Natural killer cell (primary cell): ENCODE results near the gene ACBD4. TPM values are rescaled to one million over a fixed set of nuclear protein-coding genes. Genes with fewer than 3 reads are reported as not detected.
A peak's percentile ranks its signal among the peaks of the same experiment; 100 is the strongest.

Experiments
- ATAC-seq, 3 donors: fragments of 150-1000 bp in 2 of 3; fragments of 200-7000 bp in 1 of 3; cut with Tn5 transposase; 1 replicate in 1 of 3; 2 replicates in 2 of 3; pipeline ENCODE4 v1.10.0; 2021; ENCODE audit warnings: mild to moderate bottlenecking in 2 of 3, moderate library complexity in 2 of 3
- DNase-seq, 2 donors: peaks; one replicate each; pipeline versions ENCODE4 v3.0.0 to v3.0.0-alpha.2; 2013 to 2021; ENCODE audit warnings: mixed read lengths in 1 of 2
- H3K27ac ChIP-seq: one replicate; pipeline ENCODE4 v1.5.1; 2013; ENCODE audit warnings: mild to moderate bottlenecking, low read length
- H3K27me3 ChIP-seq: one replicate; pipeline ENCODE4 v1.6.1; 2013; ENCODE audit warnings: low read length; ENCODE audit not compliant: control insufficient read depth, insufficient read depth
- H3K36me3 ChIP-seq: one replicate; pipeline ENCODE4 v1.6.1; 2013; ENCODE audit warnings: low read length; ENCODE audit not compliant: control insufficient read depth, insufficient read depth
- H3K4me1 ChIP-seq: one replicate; pipeline ENCODE4 v1.6.1; 2013; ENCODE audit warnings: low read length; ENCODE audit not compliant: control insufficient read depth, insufficient read depth
- H3K4me3 ChIP-seq: one replicate; pipeline ENCODE4 v1.5.1; 2013; ENCODE audit warnings: low read length
- H3K9me3 ChIP-seq: one replicate; pipeline ENCODE4 v1.6.1; 2013; ENCODE audit warnings: low read length; ENCODE audit not compliant: control insufficient read depth, insufficient read depth
- H3K27ac Mint-ChIP-seq, 2 donors: one replicate each; pipeline ENCODE4 v1.8.0; 2022; ENCODE audit warnings: mild to moderate bottlenecking in 2 of 2, mixed read lengths in 2 of 2, moderate library complexity in 1 of 2
- H3K27me3 Mint-ChIP-seq, 2 donors: one replicate each; pipeline ENCODE4 v1.8.0; 2022; ENCODE audit warnings: low read depth in 2 of 2, mixed read lengths in 2 of 2
- H3K36me3 Mint-ChIP-seq: one replicate; pipeline ENCODE4 v1.8.0; 2022; ENCODE audit warnings: mixed read lengths
- H3K4me1 Mint-ChIP-seq, 2 donors: one replicate each; pipeline ENCODE4 v1.8.0; 2022; ENCODE audit warnings: mixed read lengths in 2 of 2
- H3K4me3 Mint-ChIP-seq: one replicate; pipeline ENCODE4 v1.8.0; 2022; ENCODE audit warnings: mild to moderate bottlenecking, moderate library complexity, mixed read lengths
- H3K9me3 Mint-ChIP-seq, 2 donors: one replicate each; pipeline ENCODE4 v1.8.0; 2022; ENCODE audit warnings: mixed read lengths in 2 of 2
- CTCF ChIP-seq: fragments of 200-600 bp; IDR thresholded peaks from one replicate; pipeline ENCODE4 v1.8.0; 2022; ENCODE audit warnings: antibody characterized with exemption
- WGBS: methylation state at CpG from one replicate; pipeline ENCODE4 v1.1.7; 2013; ENCODE audit warnings: missing lambda C conversion rate; ENCODE audit not compliant: insufficient coverage; 5-methylcytosine and 5-hydroxymethylcytosine counted together
- intact Hi-C: fragments of 100-400 bp; cut with micrococcal nuclease; formaldehyde crosslinking; loops from one replicate; pipeline ENCODE4 v1.14.2; 2022
- total RNA-seq, 4 donors: library from RNA; stranded (reverse); fragments of 120-200 nt in 1 of 4; gene quantifications; one replicate each; pipeline versions ENCODE4 v1.2.3 to v1.2.4, GENCODE V29; 2013 to 2022

Gene ACBD4
- total RNA-seq, result 10 to 100 TPM; 12.0 to 15.9 (median 14.2) TPM
- 11.3 TPM for total RNA-seq (2013)

GRCh38 chr17:45135192-45135977, at the start of gene ACBD4:
Gene ACBD4 (plus strand): TSS chr17:45135687. CDS start chr17:45136145, 458 bp downstream.
- no peaks in the 10 kb centered on the region for H3K36me3 ChIP-seq
- no peaks in the 10 kb centered on the region for H3K36me3 Mint-ChIP-seq
- H3K27me3 Mint-ChIP-seq, result peaks cover 0 to 3% of the 10 kb centered on the region in 2 donors
- H3K4me1 ChIP-seq, result peaks cover 33% of the 10 kb centered on the region
- peak within 1 kb of the TSS; percentile 69 for H3K27ac ChIP-seq
- TF ChIP-seq CTCF, result peak; percentile 100
- ATAC-seq, result peak; percentile 86 to 96 (median 88)
- no peaks in the 10 kb centered on the region for H3K9me3 ChIP-seq
- peak within 1 kb of the TSS; percentile 90 for H3K4me3 Mint-ChIP-seq
- WGBS, result 6% methylated on average over 40 of the region's 40 CpGs
- intact Hi-C loops, result loop anchor here (1.0 to 2.0 kb wide), 5 partner anchors 13 to 250 kb away; partner anchors contain the start of genes HEXIM1 and HEXIM2
- peaks cover 12 to 20% of the 10 kb centered on the region in 2 donors for H3K4me1 Mint-ChIP-seq
- H3K9me3 Mint-ChIP-seq, result no peaks in the 10 kb centered on the region
- H3K4me3 ChIP-seq, result peak within 1 kb of the TSS; percentile 81
- H3K27ac Mint-ChIP-seq, result peak within 1 kb of the TSS; percentile 77 to 90
- no peaks in the 10 kb centered on the region for H3K27me3 ChIP-seq
- peak; percentile 98 to 99 for DNase-seq

- Histone ChIP-seq H3K27me3 (no peaks in the 10 kb centered on the region), H3K9me3 (no peaks in the 10 kb centered on the region), H3K27ac (no peak overlapping the region), H3K36me3 (peaks cover 80% of the 10 kb centered on the region), H3K4me1 (no peaks in the 10 kb centered on the region), H3K4me3 (no peak overlapping the region)
- Mint-ChIP-seq H3K27ac (no peak overlapping the region), H3K4me1 (peaks cover under 1% of the 10 kb centered on the region in 2 donors), H3K27me3 (no peaks in the 10 kb centered on the region), H3K4me3 (no peak overlapping the region), H3K9me3 (no peaks in the 10 kb centered on the region), H3K36me3 (no peaks in the 10 kb centered on the region)
- DNase-seq (no peak), ATAC-seq (no peak)
- intact Hi-C loops, result no loop called here
- no peak for TF ChIP-seq CTCF
- WGBS, result 95% methylated on average over 4 of the region's 4 CpGs
Measured at GRCh38 chr17:45086391-45086790, 49.1 kb upstream of the ACBD4 start.

- H3K27ac ChIP-seq, result no peak overlapping the region
- Mint-ChIP-seq H3K27ac (no peak overlapping the region), H3K4me1 (no peaks in the 10 kb centered on the region), H3K36me3 (no peaks in the 10 kb centered on the region), H3K4me3 (no peak overlapping the region), H3K27me3 (no peaks in the 10 kb centered on the region), H3K9me3 (no peaks in the 10 kb centered on the region)
- WGBS, result 96% methylated on average over 3 of the region's 6 CpGs
- TF ChIP-seq CTCF, result no peak
- H3K27me3 ChIP-seq, result no peaks in the 10 kb centered on the region
- intact Hi-C loops, result no loop called here
- H3K36me3 ChIP-seq, result peaks cover 77% of the 10 kb centered on the region
- H3K4me1 ChIP-seq, result no peaks in the 10 kb centered on the region
- no peak overlapping the region for H3K4me3 ChIP-seq
- H3K9me3 ChIP-seq, result no peaks in the 10 kb centered on the region
- DNase-seq (no peak), ATAC-seq (no peak)
Measured at GRCh38 chr17:45086865-45087503, 48.5 kb upstream of the ACBD4 start.
